Activated CD4-positive, alpha-beta T cell treated with anti-CD3 and anti-CD28 coated beads for 1 hour (primary cell): Measurements from ENCODE around the gene PLIN1.
"Not testable (repeated sequence)": the region's sequence is repeated elsewhere in the genome, so short reads cannot be mapped to it uniquely, and the experiment has no call there.

Experiments
- DNase-seq: peaks from one replicate; pipeline ENCODE4 v3.0.0-alpha.2; 2020

The PLIN1 gene

GRCh38 chr15:89679212-89679611 is at the start of gene PLIN1:
Gene PLIN1 (minus strand): TSS chr15:89679367. CDS start chr15:89677489, 1,878 bp downstream.
- DNase-seq, result no peak

GRCh38 chr15:89728254-89728653 is 49.1 kb upstream of the PLIN1 start:
- no peak for DNase-seq

- no peak for DNase-seq
Measured at GRCh38 chr15:89725064-89725463, 45.9 kb upstream of the PLIN1 start.

GRCh38 chr15:89724621-89725020 is 45.5 kb upstream of the PLIN1 start:
- no peak for DNase-seq

- DNase-seq, result no peak
Measured at GRCh38 chr15:89723031-89723430, 43.9 kb upstream of the PLIN1 start.

GRCh38 chr15:89714775-89715174 is 35.6 kb upstream of the PLIN1 start:
- DNase-seq, result no peak

- DNase-seq, result no peak
Measured at GRCh38 chr15:89707577-89707976, 28.4 kb upstream of the PLIN1 start.

GRCh38 chr15:89704411-89704810 is 25.2 kb upstream of the PLIN1 start:
- no peak for DNase-seq

- DNase-seq, result no peak
Measured at GRCh38 chr15:89695198-89695597, 16.0 kb upstream of the PLIN1 start.

GRCh38 chr15:89693696-89694095 is 14.5 kb upstream of the PLIN1 start:
- no peak for DNase-seq

- DNase-seq, result no peak
Measured at GRCh38 chr15:89693091-89693490, 13.9 kb upstream of the PLIN1 start.

GRCh38 chr15:89690276-89691218 is 11.4 kb upstream of the PLIN1 start, which contains the start of the genes PEX11A and WDR93:
Gene PEX11A (minus strand): TSS chr15:89690754. CDS start chr15:89690632, 122 bp downstream.
Gene WDR93 (plus strand): TSS chr15:89690811. CDS start chr15:89701747, 10,936 bp downstream.
- DNase-seq, result peak; percentile 66

GRCh38 chr15:89689930-89690275 is 10.7 kb upstream of the PLIN1 start:
- not testable (repeated sequence) for DNase-seq

GRCh38 chr15:89686522-89686921 is 7.4 kb upstream of the PLIN1 start:
- no peak for DNase-seq

- no peak for DNase-seq
Measured at GRCh38 chr15:89685995-89686394, 6.8 kb upstream of the PLIN1 start.

- DNase-seq, result no peak
Measured at GRCh38 chr15:89681146-89681545, 2.0 kb upstream of the PLIN1 start.

GRCh38 chr15:89680282-89680873 is 1.2 kb upstream of the PLIN1 start:
- no peak for DNase-seq

GRCh38 chr15:89677381-89677780 is 1.8 kb downstream of the PLIN1 start:
- DNase-seq, result no peak

GRCh38 chr15:89675606-89676005 is 3.6 kb downstream of the PLIN1 start:
- DNase-seq, result no peak

- no peak for DNase-seq
Measured at GRCh38 chr15:89674526-89674925, 4.6 kb downstream of the PLIN1 start.

- DNase-seq, result no peak
Measured at GRCh38 chr15:89673165-89673512, 6.0 kb downstream of the PLIN1 start.

GRCh38 chr15:89672221-89673164 is 6.7 kb downstream of the PLIN1 start:
- no peak for DNase-seq

- DNase-seq, result no peak
Measured at GRCh38 chr15:89671687-89672086, 7.5 kb downstream of the PLIN1 start.
